A673 (cell line): Measurements from ENCODE around the gene CFAP221. TPM values are rescaled to one million over a fixed set of nuclear protein-coding genes. Genes with fewer than 3 reads are reported as not detected.

Experiments used
- BruUV-seq: library from RNA; stranded (reverse); fragments of 400-500 nt; replicated peaks from 2 replicates; lab custom pipeline; 2021; lab: Mats Ljungman, UMichigan
- CTCF ChIA-PET: fragments of 300-600 bp; sonication (Branson Sonifier 250); formaldehyde crosslinking; loops from one replicate; lab custom pipeline; 2022; ENCODE audit warnings: antibody characterized with exemption; lab: Charles Lee
- POLR2A ChIA-PET: fragments of 300-600 bp; sonication (Branson Sonifier 250); formaldehyde crosslinking; loops from one replicate; lab custom pipeline; 2022; ENCODE audit warnings: antibody characterized with exemption; ENCODE audit not compliant: low non-redundant PET; lab: Charles Lee
- DNase-seq: peaks from one replicate; pipeline ENCODE4 v3.0.0-alpha.2; 2015; ENCODE audit warnings: low spot score
- H3K27ac ChIP-seq: fragments of 200-600 bp; sonication (generic); 2 replicates; pipeline ENCODE4 v1.5.1; 2016; ENCODE audit warnings: mixed run types, low read depth, mild to moderate bottlenecking, mixed read lengths, antibody characterized with exemption, low read length; ENCODE audit not compliant: poor library complexity, severe bottlenecking
- H3K27me3 ChIP-seq: fragments of 200-600 bp; sonication (generic); replicated peaks from 2 replicates; pipeline ENCODE4 v1.6.1; 2017; ENCODE audit warnings: mixed run types, low read depth, mild to moderate bottlenecking, mixed read lengths, antibody characterized with exemption, low read length; ENCODE audit not compliant: insufficient read depth, poor library complexity
- H3K36me3 ChIP-seq: fragments of 200-600 bp; sonication (generic); 2 replicates; pipeline ENCODE4 v1.6.1; 2016; ENCODE audit warnings: mixed run types, mild to moderate bottlenecking, mixed read lengths, antibody characterized with exemption, low read length; ENCODE audit not compliant: insufficient read depth, poor library complexity, severe bottlenecking
- H3K4me1 ChIP-seq: fragments of 200-600 bp; sonication (generic); 2 replicates; pipeline ENCODE4 v1.6.1; 2017; ENCODE audit warnings: mixed run types, mild to moderate bottlenecking, mixed read lengths, antibody characterized with exemption, low read length; ENCODE audit not compliant: insufficient read depth, poor library complexity, severe bottlenecking
- H3K4me3 ChIP-seq: fragments of 200-600 bp; sonication (generic); 2 replicates; pipeline ENCODE4 v1.5.1; 2016; ENCODE audit warnings: low read depth, mixed run types, mild to moderate bottlenecking, mixed read lengths, low read length; ENCODE audit not compliant: poor library complexity, severe bottlenecking
- H3K9me3 ChIP-seq: fragments of 200-600 bp; sonication (generic); 2 replicates; pipeline ENCODE4 v1.6.1; 2016; ENCODE audit warnings: mixed run types, low read depth, mild to moderate bottlenecking, mixed read lengths, antibody characterized with exemption, low read length; ENCODE audit not compliant: poor library complexity, severe bottlenecking
- CTCF ChIP-seq: fragments of 300-800, 200-600 bp; sonication (generic); conservative IDR thresholded peaks from 2 replicates; pipeline ENCODE4 v1.5.1; 2017; ENCODE audit warnings: low read depth, mild to moderate bottlenecking, antibody characterized with exemption, low read length, moderate library complexity, mixed read lengths
- EZH2 ChIP-seq: fragments of 200-600 bp; sonication (generic); IDR thresholded peaks from 2 replicates; pipeline ENCODE4 v1.6.1; 2017; ENCODE audit warnings: borderline replicate concordance, low read depth, mild to moderate bottlenecking, mixed read lengths, antibody characterized with exemption, low read length; ENCODE audit not compliant: poor library complexity, severe bottlenecking
- intact Hi-C: fragments of 100-400 bp; cut with micrococcal nuclease; formaldehyde crosslinking; loops from one replicate; pipeline ENCODE4 v1.10.0; 2022; ENCODE audit not compliant: unreplicated experiment
- total RNA-seq: library from RNA; stranded (reverse); gene quantifications from 2 replicates; pipeline ENCODE4 v1.2.3, GENCODE V29; 2021

The CFAP221 gene
- total RNA-seq, 1 experiment from 2014 or later = 1.5 TPM

GRCh38 chr2:119691651-119692245, 147.5 kb downstream of the CFAP221 start:
- H3K27ac ChIP-seq = no peak overlapping the region
- H3K4me1 ChIP-seq = no peaks in the 10 kb centered on the region
- no peaks in the 10 kb centered on the region for H3K9me3 ChIP-seq
- BruUV-seq = no TSS peak
- H3K27me3 ChIP-seq = no peaks in the 10 kb centered on the region
- H3K4me3 ChIP-seq = no peak overlapping the region
- peaks cover 7% of the 10 kb centered on the region for H3K36me3 ChIP-seq
- intact Hi-C loops = no loop called here
- ChIA-PET CTCF (no interaction called here), POLR2A (no interaction called here)
- no peak for TF ChIP-seq CTCF
- no peak for TF ChIP-seq EZH2
- no peak for DNase-seq

DNA sequence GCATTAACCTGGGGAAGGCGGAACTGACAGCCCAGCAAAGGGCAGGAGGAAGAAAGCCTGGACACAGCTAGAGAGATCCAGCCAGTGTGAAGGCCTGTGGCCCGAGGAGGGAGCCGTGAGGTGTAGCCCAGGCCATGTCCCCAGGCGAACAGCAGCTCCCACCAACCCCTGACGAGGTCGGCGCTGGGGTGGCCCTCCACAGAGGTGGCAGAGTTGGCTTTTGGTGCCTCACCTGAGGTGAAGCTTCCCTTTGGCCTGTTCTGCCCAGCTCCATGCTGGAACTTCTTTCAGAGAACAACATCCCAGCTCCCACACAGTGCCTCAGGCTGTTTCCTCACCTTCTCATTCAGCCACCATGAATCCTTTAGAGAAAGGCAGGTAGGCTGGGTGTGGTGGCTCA, 148.1 kb downstream of the CFAP221 start:
- ChIA-PET POLR2A (no interaction called here), CTCF (no interaction called here)
- no peaks in the 10 kb centered on the region for H3K9me3 ChIP-seq
- H3K27ac ChIP-seq = no peak overlapping the region
- no peak for TF ChIP-seq CTCF
- no peak for TF ChIP-seq EZH2
- H3K27me3 ChIP-seq = no peaks in the 10 kb centered on the region
- intact Hi-C loops = no loop called here
- BruUV-seq = no TSS peak
- no peak overlapping the region for H3K4me3 ChIP-seq
- peaks cover 2% of the 10 kb centered on the region for H3K36me3 ChIP-seq
- DNase-seq = no peak
- H3K4me1 ChIP-seq = no peaks in the 10 kb centered on the region

GRCh38 chr2:119692954-119693353, 148.7 kb downstream of the CFAP221 start:
- H3K36me3 ChIP-seq = no peaks in the 10 kb centered on the region
- no peaks in the 10 kb centered on the region for H3K9me3 ChIP-seq
- no peaks in the 10 kb centered on the region for H3K4me1 ChIP-seq
- intact Hi-C loops = no loop called here
- no peak overlapping the region for H3K27ac ChIP-seq
- no peak overlapping the region for H3K4me3 ChIP-seq
- CTCF ChIA-PET = no interaction called here
- BruUV-seq = no TSS peak
- no peak for DNase-seq
- H3K27me3 ChIP-seq = no peaks in the 10 kb centered on the region
- POLR2A ChIA-PET = no interaction called here
- no peak for TF ChIP-seq CTCF
- no peak for TF ChIP-seq EZH2
